ENCODE measurements around the gene RNF121. TPM values are rescaled to one million over a fixed set of nuclear protein-coding genes. Genes with fewer than 3 reads are reported as not detected.

Gene RNF121
- polyA plus RNA-seq, 1 donor from 2014 or later: 13.6 TPM

GRCh38 chr11:71990701-71991100, 61.9 kb downstream of the RNF121 start:
- H3K9me3 Mint-ChIP-seq: no peaks in the 10 kb centered on the region

GRCh38 chr11:71991494-71991893, 62.6 kb downstream of the RNF121 start:
- peak overlapping the region in 2 of 4 donors; percentile 0 to 75 for H3K4me3 Mint-ChIP-seq
- no peaks in the 10 kb centered on the region for H3K9me3 Mint-ChIP-seq
- peaks cover 7% of the 10 kb centered on the region for H3K36me3 Mint-ChIP-seq
- peak overlapping the region; percentile 15 to 73 (median 45) for H3K27ac Mint-ChIP-seq
- no peaks in the 10 kb centered on the region for H3K27me3 Mint-ChIP-seq
- peaks cover 21 to 41% (median 36%) of the 10 kb centered on the region in 3 donors for H3K4me1 Mint-ChIP-seq

More at GRCh38 chr11:71990701-71991100, 61.9 kb downstream of the RNF121 start:
- Mint-ChIP-seq H3K27me3 (no peaks in the 10 kb centered on the region), H3K36me3 (peaks cover 10% of the 10 kb centered on the region), H3K4me1 (peaks cover 27 to 47% (median 41%) of the 10 kb centered on the region in 3 donors), H3K4me3 (no peak overlapping the region), H3K27ac (peak overlapping the region in 1 of 3 donors; percentile 83)

- H3K9me3 Mint-ChIP-seq: no peaks in the 10 kb centered on the region
- H3K4me1 Mint-ChIP-seq: peaks cover 21 to 36% (median 30%) of the 10 kb centered on the region in 3 donors
- H3K36me3 Mint-ChIP-seq: peaks cover 9% of the 10 kb centered on the region
- peak overlapping the region in 1 of 4 donors; percentile 53 for H3K4me3 Mint-ChIP-seq
- H3K27me3 Mint-ChIP-seq: no peaks in the 10 kb centered on the region
- peak overlapping the region; percentile 3 to 73 (median 15) for H3K27ac Mint-ChIP-seq
Observed at GRCh38 chr11:71992136-71992730, 63.4 kb downstream of the RNF121 start.

- Mint-ChIP-seq H3K4me1 (peaks cover 38 to 54% (median 46%) of the 10 kb centered on the region in 3 donors), H3K27me3 (no peaks in the 10 kb centered on the region), H3K27ac (peak overlapping the region in 2 of 3 donors; percentile 15 to 94), H3K9me3 (no peaks in the 10 kb centered on the region), H3K36me3 (peaks cover 14% of the 10 kb centered on the region), H3K4me3 (peak overlapping the region in 2 of 4 donors; percentile 1 to 85)
Observed at GRCh38 chr11:71994786-71995185, 65.9 kb downstream of the RNF121 start.

GRCh38 chr11:71995726-71996291, 67.0 kb downstream of the RNF121 start:
- H3K4me1 Mint-ChIP-seq: peaks cover 39 to 56% (median 46%) of the 10 kb centered on the region in 3 donors
- peak overlapping the region in 1 of 3 donors; percentile 73 for H3K27ac Mint-ChIP-seq
- no peaks in the 10 kb centered on the region for H3K9me3 Mint-ChIP-seq
- H3K4me3 Mint-ChIP-seq: no peak overlapping the region
- H3K36me3 Mint-ChIP-seq: peaks cover 14% of the 10 kb centered on the region
- H3K27me3 Mint-ChIP-seq: no peaks in the 10 kb centered on the region

- H3K4me1 Mint-ChIP-seq: peaks cover 35 to 52% (median 42%) of the 10 kb centered on the region in 3 donors
- no peaks in the 10 kb centered on the region for H3K27me3 Mint-ChIP-seq
- H3K27ac Mint-ChIP-seq: peak overlapping the region in 1 of 3 donors; percentile 27
- peaks cover 14% of the 10 kb centered on the region for H3K36me3 Mint-ChIP-seq
- H3K9me3 Mint-ChIP-seq: no peaks in the 10 kb centered on the region
- H3K4me3 Mint-ChIP-seq: peak overlapping the region in 1 of 4 donors; percentile 37
Observed at GRCh38 chr11:71996517-71996916, 67.7 kb downstream of the RNF121 start.

GRCh38 chr11:71996946-71997345, 68.1 kb downstream of the RNF121 start:
- Mint-ChIP-seq H3K27ac (peak overlapping the region in 1 of 3 donors; percentile 27), H3K36me3 (peaks cover 14% of the 10 kb centered on the region), H3K4me3 (peak overlapping the region in 1 of 4 donors; percentile 37), H3K9me3 (no peaks in the 10 kb centered on the region), H3K4me1 (peaks cover 32 to 50% (median 37%) of the 10 kb centered on the region in 3 donors), H3K27me3 (no peaks in the 10 kb centered on the region)

GRCh38 chr11:71997594-71997993, 68.7 kb downstream of the RNF121 start:
- no peak overlapping the region for H3K27ac Mint-ChIP-seq
- H3K36me3 Mint-ChIP-seq: peaks cover 19% of the 10 kb centered on the region
- no peaks in the 10 kb centered on the region for H3K9me3 Mint-ChIP-seq
- peaks cover 29 to 48% (median 31%) of the 10 kb centered on the region in 3 donors for H3K4me1 Mint-ChIP-seq
- H3K4me3 Mint-ChIP-seq: no peak overlapping the region
- no peaks in the 10 kb centered on the region for H3K27me3 Mint-ChIP-seq

GRCh38 chr11:71998061-71998460, 69.2 kb downstream of the RNF121 start:
- Mint-ChIP-seq H3K27me3 (no peaks in the 10 kb centered on the region), H3K9me3 (no peaks in the 10 kb centered on the region), H3K36me3 (peaks cover 19% of the 10 kb centered on the region), H3K4me3 (peak overlapping the region; percentile 89 to 97 (median 94)), H3K4me1 (peaks cover 25 to 44% (median 27%) of the 10 kb centered on the region in 3 donors), H3K27ac (peak overlapping the region; percentile 87 to 97 (median 97))

GRCh38 chr11:71998649-71999310, 69.9 kb downstream of the RNF121 start, which contains the start of gene IL18BP:
TSS of gene IL18BP (plus strand) at chr11:71998909. CDS start at chr11:71999985, 1,076 bp downstream.
- peak within 1 kb of the TSS; percentile 87 to 97 (median 97) for H3K27ac Mint-ChIP-seq
- no peaks in the 10 kb centered on the region for H3K27me3 Mint-ChIP-seq
- H3K4me3 Mint-ChIP-seq: peak within 1 kb of the TSS; percentile 89 to 97 (median 94)
- peaks cover 19% of the 10 kb centered on the region for H3K36me3 Mint-ChIP-seq
- H3K4me1 Mint-ChIP-seq: peaks cover 18 to 38% (median 20%) of the 10 kb centered on the region in 3 donors
- no peaks in the 10 kb centered on the region for H3K9me3 Mint-ChIP-seq

- Mint-ChIP-seq H3K36me3 (peaks cover 19% of the 10 kb centered on the region), H3K27me3 (no peaks in the 10 kb centered on the region)
Observed at GRCh38 chr11:71999362-71999761, 70.5 kb downstream of the RNF121 start.

GRCh38 chr11:71999798-72000197, 71.0 kb downstream of the RNF121 start:
- H3K4me1 Mint-ChIP-seq: peaks cover 17 to 30% (median 17%) of the 10 kb centered on the region in 3 donors
- H3K27me3 Mint-ChIP-seq: no peaks in the 10 kb centered on the region
- H3K27ac Mint-ChIP-seq: peak overlapping the region; percentile 87 to 97 (median 97)
- H3K36me3 Mint-ChIP-seq: peaks cover 16% of the 10 kb centered on the region
- no peaks in the 10 kb centered on the region for H3K9me3 Mint-ChIP-seq
- peak overlapping the region; percentile 89 to 97 (median 94) for H3K4me3 Mint-ChIP-seq

More at GRCh38 chr11:71999362-71999761, 70.5 kb downstream of the RNF121 start:
- Mint-ChIP-seq H3K27ac (peak overlapping the region; percentile 87 to 97 (median 97)), H3K4me3 (peak overlapping the region; percentile 89 to 97 (median 94)), H3K4me1 (peaks cover 17 to 34% (median 20%) of the 10 kb centered on the region in 3 donors), H3K9me3 (no peaks in the 10 kb centered on the region)

- Mint-ChIP-seq H3K36me3 (peaks cover 16% of the 10 kb centered on the region), H3K27ac (peak overlapping the region in 1 of 3 donors; percentile 97), H3K27me3 (no peaks in the 10 kb centered on the region), H3K4me1 (peaks cover 17 to 30% (median 17%) of the 10 kb centered on the region in 3 donors), H3K9me3 (no peaks in the 10 kb centered on the region), H3K4me3 (peak overlapping the region in 1 of 4 donors; percentile 87)
Observed at GRCh38 chr11:72000202-72000867, 71.5 kb downstream of the RNF121 start.

GRCh38 chr11:72001285-72001684, 72.4 kb downstream of the RNF121 start:
- Mint-ChIP-seq H3K4me1 (peaks cover 17 to 30% (median 17%) of the 10 kb centered on the region in 3 donors), H3K27ac (peak overlapping the region in 2 of 3 donors; percentile 5 to 80), H3K9me3 (no peaks in the 10 kb centered on the region), H3K4me3 (no peak overlapping the region), H3K36me3 (peaks cover 16% of the 10 kb centered on the region), H3K27me3 (no peaks in the 10 kb centered on the region)
